Ammon's horn (tissue), 1 donor: ENCODE measurements around the gene DNAJB14.

Experiments used
- DNase-seq: peaks from one replicate; pipeline ENCODE4 v3.0.0-alpha.2; 2016; ENCODE audit warnings: low spot score

Gene DNAJB14

GRCh38 chr4:99868126-99868596 lies 78.3 kb downstream of the DNAJB14 start:
- DNase-seq = no peak

- DNase-seq = no peak
Observed at GRCh38 chr4:99863804-99864203, 82.6 kb downstream of the DNAJB14 start.

GRCh38 chr4:99861120-99861905 lies 85.1 kb downstream of the DNAJB14 start:
- no peak for DNase-seq

- no peak for DNase-seq
Observed at GRCh38 chr4:99860521-99860920, 85.9 kb downstream of the DNAJB14 start.

GRCh38 chr4:99859618-99860017 lies 86.8 kb downstream of the DNAJB14 start:
- DNase-seq = no peak

GRCh38 chr4:99857307-99857706 lies 89.1 kb downstream of the DNAJB14 start:
- no peak for DNase-seq

GRCh38 chr4:99856166-99856565 lies 90.3 kb downstream of the DNAJB14 start:
- peak; percentile 35 for DNase-seq

GRCh38 chr4:99855678-99856077 lies 90.7 kb downstream of the DNAJB14 start:
- peak; percentile 55 for DNase-seq

- no peak for DNase-seq
Observed at GRCh38 chr4:99853999-99854398, 92.4 kb downstream of the DNAJB14 start.

GRCh38 chr4:99853190-99853589 lies 93.2 kb downstream of the DNAJB14 start:
- no peak for DNase-seq

- DNase-seq = no peak
Observed at GRCh38 chr4:99852199-99852749, 94.1 kb downstream of the DNAJB14 start.

GRCh38 chr4:99848591-99849001 lies 97.8 kb downstream of the DNAJB14 start:
- DNase-seq = no peak

- DNase-seq = no peak
Observed at GRCh38 chr4:99847362-99847976, 98.9 kb downstream of the DNAJB14 start.

- no peak for DNase-seq
Observed at GRCh38 chr4:99846891-99847290, 99.5 kb downstream of the DNAJB14 start.
